CD4-positive, alpha-beta T cell (primary cell): ENCODE measurements around the gene RNF213. TPM values are rescaled to one million over a fixed set of nuclear protein-coding genes. Genes with fewer than 3 reads are reported as not detected.
A peak's percentile ranks its signal among the peaks of the same experiment; 100 is the strongest.

Source experiments
- ATAC-seq: fragments of 200-7000 bp; cut with Tn5 transposase; one replicate; pipeline ENCODE4 v1.10.0; 2022; ENCODE audit warnings: mild to moderate bottlenecking; ENCODE audit not compliant: poor library complexity
- CTCF ChIA-PET: fragments of 350-600 bp; sonication (Branson Sonifier 250); formaldehyde crosslinking; loops from one replicate; lab custom pipeline; 2021; ENCODE audit warnings: antibody characterized with exemption, inconsistent platforms; lab: Charles Lee
- POLR2A ChIA-PET: fragments of 350-600 bp; sonication (Branson Sonifier 250); formaldehyde crosslinking; loops from one replicate; lab custom pipeline; 2021; ENCODE audit warnings: antibody characterized with exemption, inconsistent platforms; lab: Charles Lee
- DNase-seq, 14 experiments: peaks; one replicate each; pipeline ENCODE4 v3.0.0-alpha.2; 2013 to 2020; ENCODE audit warnings: mixed read lengths in 2 of 14
- H3K27ac ChIP-seq, 2 donors: one replicate each; pipeline versions ENCODE4 v1.5.1 to v1.7.0; 2013; ENCODE audit warnings: low read length in 2 of 2, low read depth in 1 of 2, mild to moderate bottlenecking in 1 of 2
- H3K27me3 ChIP-seq, 2 experiments: 1 replicate in 1 of 2; 2 replicates in 1 of 2; pipeline versions ENCODE4 v1.6.1 to v1.7.0; 2013; ENCODE audit warnings: low read length in 2 of 2, control low read depth in 1 of 2, mild to moderate bottlenecking in 1 of 2, moderate library complexity in 1 of 2; ENCODE audit not compliant: insufficient read depth in 2 of 2, control insufficient read depth in 1 of 2
- H3K36me3 ChIP-seq: one replicate; pipeline ENCODE4 v1.6.1; 2013; ENCODE audit warnings: low read length, control low read depth; ENCODE audit not compliant: insufficient read depth
- H3K4me1 ChIP-seq: one replicate; pipeline ENCODE4 v1.6.1; 2013; ENCODE audit warnings: low read length, control low read depth; ENCODE audit not compliant: insufficient read depth
- H3K4me3 ChIP-seq: one replicate; pipeline ENCODE4 v1.5.1; 2013; ENCODE audit warnings: mild to moderate bottlenecking, low read length, moderate library complexity
- H3K9me3 ChIP-seq, 2 experiments: 1 replicate in 1 of 2; 2 replicates in 1 of 2; pipeline versions ENCODE4 v1.6.1 to v1.7.0; 2013; ENCODE audit warnings: low read length in 2 of 2, mild to moderate bottlenecking in 2 of 2, control low read depth in 1 of 2, moderate library complexity in 1 of 2; ENCODE audit not compliant: control insufficient read depth in 1 of 2, insufficient read depth in 1 of 2
- H3K27ac Mint-ChIP-seq: one replicate; pipeline ENCODE4 v1.8.0; 2020; ENCODE audit warnings: mixed read lengths
- H3K27me3 Mint-ChIP-seq: one replicate; pipeline ENCODE4 v1.8.0; 2021; ENCODE audit warnings: mixed read lengths
- H3K36me3 Mint-ChIP-seq: one replicate; pipeline ENCODE4 v1.8.0; 2021; ENCODE audit warnings: low read depth, mixed read lengths
- H3K4me1 Mint-ChIP-seq: one replicate; pipeline ENCODE4 v1.8.0; 2021; ENCODE audit warnings: low read depth, mixed read lengths
- H3K4me3 Mint-ChIP-seq: one replicate; pipeline ENCODE4 v1.8.0; 2020; ENCODE audit warnings: mild to moderate bottlenecking, mixed read lengths
- H3K9me3 Mint-ChIP-seq: one replicate; pipeline ENCODE4 v1.8.0; 2020; ENCODE audit warnings: mixed read lengths
- CTCF ChIP-seq: fragments of 200-600 bp; IDR thresholded peaks from one replicate; pipeline ENCODE4 v1.8.0; 2022; ENCODE audit warnings: antibody characterized with exemption, mild to moderate bottlenecking
- intact Hi-C, 2 experiments: fragments of 100-400 bp; cut with DNase I in 1 of 2; cut with micrococcal nuclease in 1 of 2; formaldehyde crosslinking; loops; one replicate each; pipeline versions ENCODE4 v1.15.1 to v1.9.0; 2023 to 2025; cut with DNase I, micrococcal nuclease
- total RNA-seq, 174 experiments: library from RNA in 2 of 174; stranded (reverse) in 2 of 174; gene quantifications; one replicate each; pipeline ENCODE4 v1.2.3 and lab custom pipeline; 2021 to 2026

The RNF213 gene
- total RNA-seq, 2 experiments from 2014 or later = 290 to 312 TPM

- H3K27ac Mint-ChIP-seq = no peak overlapping the region
- ChIA-PET CTCF (no interaction called here), POLR2A (interaction anchor here (0.8 kb wide), 1 partner anchor 805 kb away, joined by 3 read pairs; no protein-coding TSS in a partner anchor)
- Histone ChIP-seq H3K27me3 (no peaks in the 10 kb centered on the region), H3K36me3 (peaks cover 96% of the 10 kb centered on the region), H3K4me1 (no peaks in the 10 kb centered on the region), H3K9me3 (no peaks in the 10 kb centered on the region), H3K4me3 (no peak overlapping the region), H3K27ac (no peak overlapping the region)
- no peak for TF ChIP-seq CTCF
- intact Hi-C loops = no loop called here
- no peaks in the 10 kb centered on the region for H3K27me3 Mint-ChIP-seq
- no peaks in the 10 kb centered on the region for H3K9me3 Mint-ChIP-seq
- ATAC-seq (no peak), DNase-seq (no peak)
- peaks cover 96% of the 10 kb centered on the region for H3K36me3 Mint-ChIP-seq
- H3K4me3 Mint-ChIP-seq = no peak overlapping the region
- H3K4me1 Mint-ChIP-seq = no peaks in the 10 kb centered on the region
These were observed 110.5 kb downstream of the RNF213 start for GRCh38 chr17:80371196-80371595.

DNA sequence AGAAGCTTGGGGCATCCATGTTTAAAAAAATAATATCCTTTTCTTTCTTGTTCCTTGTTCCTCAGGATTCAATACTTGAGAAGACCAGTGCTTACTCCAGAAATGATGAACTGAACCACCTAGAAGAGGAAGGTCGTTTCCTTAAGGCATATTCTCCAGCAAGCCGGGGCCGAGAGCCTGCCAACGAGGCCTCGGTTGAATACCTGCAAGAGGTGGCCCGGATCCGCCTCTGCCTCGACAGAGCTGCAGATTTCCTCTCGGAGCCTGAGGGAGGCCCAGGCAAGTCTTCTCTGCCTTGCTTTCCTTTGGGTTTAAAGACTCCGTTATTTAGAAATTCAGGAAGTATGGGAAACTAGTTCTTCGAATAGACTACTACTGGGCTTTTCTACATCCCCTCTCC lies 111.8 kb downstream of the RNF213 start:
- ATAC-seq (no peak), DNase-seq (no peak)
- Mint-ChIP-seq H3K27ac (no peak overlapping the region), H3K9me3 (no peaks in the 10 kb centered on the region), H3K4me3 (no peak overlapping the region), H3K36me3 (peaks cover 96% of the 10 kb centered on the region), H3K4me1 (no peaks in the 10 kb centered on the region), H3K27me3 (no peaks in the 10 kb centered on the region)
- ChIA-PET CTCF (no interaction called here), POLR2A (no interaction called here)
- no peaks in the 10 kb centered on the region for H3K4me1 ChIP-seq
- peaks cover 96% of the 10 kb centered on the region for H3K36me3 ChIP-seq
- TF ChIP-seq CTCF = no peak
- no peak overlapping the region for H3K4me3 ChIP-seq
- H3K27me3 ChIP-seq = no peaks in the 10 kb centered on the region
- no peak overlapping the region for H3K27ac ChIP-seq
- H3K9me3 ChIP-seq = no peaks in the 10 kb centered on the region
- intact Hi-C loops = no loop called here

GRCh38 chr17:80372922-80373570 lies 112.4 kb downstream of the RNF213 start:
- no peak overlapping the region for H3K27ac ChIP-seq
- H3K4me1 ChIP-seq = no peaks in the 10 kb centered on the region
- H3K4me3 ChIP-seq = no peak overlapping the region
- TF ChIP-seq CTCF = no peak
- DNase-seq = peak in 1 of 14 experiments; percentile 30
- H3K4me1 Mint-ChIP-seq = no peaks in the 10 kb centered on the region
- POLR2A ChIA-PET = no interaction called here
- no peaks in the 10 kb centered on the region for H3K27me3 ChIP-seq
- CTCF ChIA-PET = no interaction called here
- no peak overlapping the region for H3K4me3 Mint-ChIP-seq
- no peaks in the 10 kb centered on the region for H3K9me3 Mint-ChIP-seq
- H3K27me3 Mint-ChIP-seq = no peaks in the 10 kb centered on the region
- ATAC-seq = no peak
- intact Hi-C loops = no loop called here
- peaks cover 96% of the 10 kb centered on the region for H3K36me3 ChIP-seq
- H3K36me3 Mint-ChIP-seq = peaks cover 96% of the 10 kb centered on the region
- no peak overlapping the region for H3K27ac Mint-ChIP-seq
- no peaks in the 10 kb centered on the region for H3K9me3 ChIP-seq
